ENCODE results near the gene LMCD1.

The LMCD1 gene

DNA sequence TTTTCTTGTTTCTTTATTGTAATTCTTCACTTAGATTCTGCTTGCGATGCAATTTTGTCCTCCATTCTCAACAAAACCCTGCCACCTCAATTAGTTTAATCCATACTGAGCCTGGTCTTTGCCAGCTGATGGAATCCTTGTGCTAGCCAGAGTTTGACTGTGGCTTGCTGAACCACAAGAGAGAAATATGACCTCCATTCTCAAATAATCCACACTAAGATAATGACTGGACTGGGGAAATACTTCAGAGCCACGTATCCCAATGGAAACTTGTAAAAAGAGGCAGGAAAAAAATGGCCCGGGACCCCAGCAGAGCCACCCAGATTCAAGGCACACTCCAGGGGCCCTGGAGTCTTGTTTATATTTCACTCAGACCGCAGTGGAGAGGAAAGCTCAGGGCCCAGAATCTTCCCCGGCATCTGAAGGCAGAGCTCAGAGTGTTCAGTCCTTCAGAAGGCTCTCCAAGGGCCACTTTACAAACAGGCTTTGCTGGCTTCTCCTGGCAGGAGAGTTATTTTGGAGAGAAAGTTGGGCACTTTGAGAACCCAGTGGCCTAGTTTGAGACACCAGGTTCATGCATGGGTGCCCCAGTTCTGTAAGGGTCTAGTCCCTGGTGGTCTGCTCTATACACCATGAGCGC, 80.3 kb downstream of the LMCD1 start:
- DNase-seq (ENCODE audit: low read depth), result no peak
- TF ChIP-seq CTCF (conservative IDR thresholded peaks at IDR 0.05; ENCODE audit: low read depth, low read length), result no peak

GRCh38 chr3:8584661-8585060, 83.0 kb downstream of the LMCD1 start:
- no peak overlapping the region for H3K4me3 ChIP-seq (ENCODE audit: low read depth, low read length)
- DNase-seq (ENCODE audit: low read depth), result no peak
- no peak for TF ChIP-seq CTCF (conservative IDR thresholded peaks at IDR 0.05; ENCODE audit: low read depth, low read length)

More for the DNA sequence above, 80.3 kb downstream of the LMCD1 start:
- H3K4me3 ChIP-seq (ENCODE audit: low read depth, low read length), result no peak overlapping the region

DNA sequence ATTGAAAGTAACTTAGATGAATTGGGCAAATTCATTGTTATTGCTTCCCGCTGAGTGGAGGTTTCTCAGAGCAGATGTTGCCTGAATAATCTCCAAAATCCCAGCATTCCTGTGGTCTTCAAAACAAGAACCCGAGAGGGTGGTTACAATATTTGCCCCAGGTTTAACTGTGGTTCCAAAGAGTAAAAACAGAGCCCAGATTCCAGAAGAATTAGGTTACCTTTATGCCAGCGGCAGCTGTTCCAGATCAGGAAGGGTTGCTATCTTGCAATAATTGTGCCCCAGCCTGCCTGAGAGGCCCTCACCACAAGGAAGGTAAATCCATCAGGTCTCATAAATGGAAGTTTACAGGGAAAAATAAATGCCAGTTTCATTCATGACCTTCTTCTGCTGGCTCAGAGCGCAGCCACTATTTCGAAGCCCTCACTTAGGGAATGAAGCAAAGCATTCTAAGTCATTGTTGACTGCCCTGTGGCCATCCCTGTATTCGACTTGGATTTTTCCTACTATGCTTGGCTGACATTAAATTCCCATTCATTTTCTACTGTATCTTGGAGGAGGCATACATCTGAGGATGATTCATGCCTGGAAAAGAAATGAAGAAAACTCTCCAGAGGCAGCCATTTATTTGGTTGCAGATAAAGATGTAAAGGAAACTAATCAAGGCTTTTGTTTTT, 88.4 kb downstream of the LMCD1 start:
- DNase-seq (ENCODE audit: low read depth), result peak; percentile 74
- no peak for TF ChIP-seq CTCF (conservative IDR thresholded peaks at IDR 0.05; ENCODE audit: low read depth, low read length)
- no peak overlapping the region for H3K4me3 ChIP-seq (ENCODE audit: low read depth, low read length)

GRCh38 chr3:8593021-8593827, 91.6 kb downstream of the LMCD1 start:
- TF ChIP-seq CTCF (conservative IDR thresholded peaks at IDR 0.05; ENCODE audit: low read depth, low read length), result no peak
- no peak for DNase-seq (ENCODE audit: low read depth)
- no peak overlapping the region for H3K4me3 ChIP-seq (ENCODE audit: low read depth, low read length)

- no peak for TF ChIP-seq CTCF (conservative IDR thresholded peaks at IDR 0.05; ENCODE audit: low read depth, low read length)
- no peak for DNase-seq (ENCODE audit: low read depth)
- no peak overlapping the region for H3K4me3 ChIP-seq (ENCODE audit: low read depth, low read length)
Observed at GRCh38 chr3:8595252-8595651, 93.6 kb downstream of the LMCD1 start.

- no peak overlapping the region for H3K4me3 ChIP-seq (ENCODE audit: low read depth, low read length)
- no peak for TF ChIP-seq CTCF (conservative IDR thresholded peaks at IDR 0.05; ENCODE audit: low read depth, low read length)
- no peak for DNase-seq (ENCODE audit: low read depth)
Observed at GRCh38 chr3:8595695-8596115, 94.1 kb downstream of the LMCD1 start.
